TTC549 (cell line): ENCODE results near the gene TSHZ1.

Experiments used
- FAIRE-seq: peaks from 2 replicates; lab custom pipeline; 2012; peaks lifted over from hg19 to GRCh38; lab: Jason Lieb, UNC

TSHZ1 gene

DNA sequence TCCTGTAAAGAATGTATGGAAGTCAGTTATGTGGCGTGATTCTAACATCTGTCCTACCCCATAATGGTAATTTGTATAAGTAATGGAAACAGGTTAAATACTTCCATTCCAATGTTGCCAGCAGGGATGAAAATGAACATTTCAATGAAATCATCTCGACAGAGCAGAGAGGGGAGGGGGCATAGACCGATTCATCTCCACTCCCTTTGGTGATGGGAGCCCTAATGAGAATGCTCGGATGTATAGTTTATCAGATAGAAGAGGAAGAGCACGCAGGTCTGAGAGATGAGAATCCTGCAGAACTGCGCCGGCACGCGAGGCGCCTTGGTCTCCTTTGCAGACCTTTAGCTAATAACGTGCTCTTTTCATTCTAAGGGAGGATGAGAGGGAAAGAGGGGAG lies 61.4 kb downstream of the TSHZ1 start:
- no peak for FAIRE-seq

DNA sequence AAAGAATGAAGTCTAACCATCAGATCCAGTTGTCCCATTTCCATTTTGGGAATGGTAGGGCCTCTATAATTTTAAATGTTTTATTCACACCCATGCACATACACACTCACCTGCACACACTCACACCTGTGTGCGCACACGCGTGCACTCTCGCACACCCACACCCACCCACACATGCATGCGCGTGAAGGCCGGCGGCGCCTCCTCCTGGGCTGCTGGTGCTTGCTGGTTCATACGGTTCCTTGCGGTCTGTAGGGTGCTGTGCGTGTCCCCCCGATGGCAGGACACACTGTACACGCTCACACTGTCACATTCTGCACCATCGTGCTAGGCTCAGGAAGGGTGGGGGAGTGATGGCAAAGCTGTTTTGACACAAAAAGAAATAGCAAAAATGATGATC lies 63.2 kb downstream of the TSHZ1 start:
- FAIRE-seq, result no peak

DNA sequence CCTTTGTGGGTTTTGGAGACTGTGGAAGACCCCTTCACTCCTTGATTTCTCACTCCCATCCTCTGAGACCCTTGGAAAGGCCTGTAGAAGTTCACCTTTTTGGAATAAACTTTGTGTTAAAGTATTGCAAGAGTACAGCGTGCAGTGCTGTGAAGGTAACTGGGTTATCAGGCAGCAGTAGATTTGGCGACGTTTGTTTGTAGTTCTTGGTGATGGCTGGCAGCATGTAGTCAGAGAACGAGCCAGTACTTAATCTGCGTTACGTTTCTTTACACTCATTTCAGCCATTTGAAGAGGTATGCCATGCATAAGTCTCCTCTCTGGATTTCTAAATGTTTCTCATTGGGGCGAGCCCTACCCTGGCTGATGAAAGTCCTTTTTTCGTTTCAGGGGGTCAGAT lies 64.6 kb downstream of the TSHZ1 start:
- no peak for FAIRE-seq

DNA sequence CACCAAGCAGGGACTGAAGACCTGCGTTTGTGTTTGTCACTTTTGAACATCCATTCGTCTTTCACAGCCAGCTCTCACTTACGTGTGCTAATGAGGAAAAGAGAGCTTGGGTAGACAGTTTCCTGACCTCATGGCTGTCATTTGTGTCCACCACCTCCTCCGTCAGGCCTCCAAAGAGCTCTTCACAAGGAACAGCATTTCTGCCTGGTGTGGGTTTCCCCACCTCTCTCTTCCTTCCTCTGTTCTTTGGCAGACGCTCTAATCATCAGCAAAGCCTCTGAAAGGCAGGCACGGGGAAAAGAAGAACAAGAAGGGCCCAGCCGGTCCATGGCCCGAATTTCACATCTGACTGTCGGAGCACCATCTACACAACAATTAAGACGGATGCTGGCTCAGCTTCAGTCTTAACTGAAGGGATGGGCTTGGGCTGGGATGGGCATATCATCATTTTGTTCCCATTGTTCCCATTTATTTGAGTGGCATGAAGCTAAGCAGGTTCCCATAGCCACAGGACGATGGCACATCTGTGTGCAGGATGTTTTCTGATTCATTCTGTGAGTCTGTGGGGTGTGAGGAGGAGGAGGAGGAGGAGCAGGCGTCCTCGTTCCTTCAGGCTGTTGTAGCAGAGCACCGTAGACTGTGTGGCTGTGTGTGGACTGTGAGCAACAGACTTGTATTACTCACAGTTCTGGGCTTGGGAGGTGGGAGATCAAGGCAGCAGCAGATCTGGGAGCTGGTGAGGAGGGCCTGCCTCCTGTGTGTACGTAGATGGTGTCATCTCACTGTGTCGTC lies 66.4 kb downstream of the TSHZ1 start:
- FAIRE-seq, result no peak

GRCh38 chr18:75277610-75277928 lies 67.0 kb downstream of the TSHZ1 start:
- no peak for FAIRE-seq

DNA sequence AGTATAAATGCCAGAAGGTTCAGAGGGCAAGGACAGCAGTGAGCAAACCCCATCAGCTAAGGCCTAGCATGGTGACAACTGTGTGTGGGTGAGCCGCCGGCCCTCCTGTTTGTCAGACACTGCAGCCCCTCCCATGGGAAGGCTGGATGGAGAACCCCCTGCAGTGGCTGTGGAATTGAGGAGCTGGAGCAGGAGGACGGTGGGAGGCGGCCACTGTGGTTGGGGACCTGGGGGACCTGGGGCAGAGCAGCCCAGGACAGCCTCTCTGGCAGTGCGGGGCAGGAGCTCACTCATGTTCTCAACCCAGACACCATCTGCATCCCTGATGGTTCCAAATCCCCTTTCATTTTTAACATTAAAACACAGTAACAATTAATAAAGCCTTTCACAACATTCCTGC lies 68.8 kb downstream of the TSHZ1 start:
- FAIRE-seq, result no peak

GRCh38 chr18:75280427-75281280 lies 70.1 kb downstream of the TSHZ1 start:
- no peak for FAIRE-seq

DNA sequence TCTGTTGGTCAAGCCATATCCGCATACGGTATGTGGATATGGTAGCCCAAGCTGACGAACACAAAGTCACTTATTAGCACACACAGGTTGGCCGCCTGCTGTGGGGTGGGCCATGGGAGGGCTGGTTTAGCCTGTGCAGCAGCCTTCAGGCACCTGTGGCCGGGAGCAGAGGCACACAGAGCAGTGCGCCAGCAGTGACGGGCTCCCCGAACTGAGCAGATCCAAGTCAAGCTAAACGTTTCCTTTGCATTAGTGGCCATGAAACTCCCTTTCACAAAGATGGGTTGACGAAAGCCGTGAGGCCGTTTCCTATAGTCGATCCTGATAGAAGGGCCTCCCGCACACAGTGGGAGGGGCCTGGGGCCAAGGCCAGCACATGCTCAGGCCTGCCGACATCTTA lies 72.1 kb downstream of the TSHZ1 start:
- no peak for FAIRE-seq

- FAIRE-seq, result no peak
Measured at GRCh38 chr18:75283731-75284130, 73.1 kb downstream of the TSHZ1 start.

DNA sequence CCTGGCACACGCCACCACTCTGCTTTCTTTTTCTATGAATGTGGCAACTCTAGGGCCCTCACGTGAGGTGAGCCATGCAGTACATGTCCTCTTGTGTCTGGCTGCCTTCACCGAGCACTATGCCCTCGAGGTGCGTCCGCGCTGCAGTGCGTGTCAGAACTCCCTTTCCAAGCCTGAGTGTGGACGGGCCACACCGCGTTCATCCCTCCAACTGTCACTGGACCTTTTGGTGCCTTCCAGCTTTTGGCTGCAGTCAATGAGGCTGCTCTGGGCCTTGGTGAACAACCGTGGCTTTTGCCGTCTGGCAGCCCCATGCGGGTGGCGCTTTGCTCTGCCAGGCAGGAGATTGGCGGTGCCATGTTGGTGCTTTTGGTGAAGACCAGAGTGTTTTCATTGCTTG lies 74.0 kb downstream of the TSHZ1 start:
- FAIRE-seq, result no peak

DNA sequence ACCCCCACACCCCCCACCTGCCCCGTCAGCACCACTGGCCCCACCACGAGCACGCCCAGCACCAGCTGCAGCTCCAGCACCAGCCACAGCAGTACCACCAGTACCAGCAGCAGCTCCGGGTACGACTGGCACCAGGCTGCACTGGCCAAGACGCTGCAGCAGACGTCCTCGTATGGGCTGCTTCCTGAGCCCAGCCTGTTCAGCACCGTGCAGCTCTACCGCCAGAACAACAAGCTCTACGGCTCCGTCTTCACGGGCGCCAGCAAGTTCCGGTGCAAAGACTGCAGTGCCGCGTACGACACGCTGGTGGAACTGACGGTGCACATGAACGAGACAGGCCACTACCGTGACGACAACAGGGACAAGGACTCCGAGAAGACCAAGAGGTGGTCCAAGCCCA lies 75.3 kb downstream of the TSHZ1 start:
- no peak for FAIRE-seq

DNA sequence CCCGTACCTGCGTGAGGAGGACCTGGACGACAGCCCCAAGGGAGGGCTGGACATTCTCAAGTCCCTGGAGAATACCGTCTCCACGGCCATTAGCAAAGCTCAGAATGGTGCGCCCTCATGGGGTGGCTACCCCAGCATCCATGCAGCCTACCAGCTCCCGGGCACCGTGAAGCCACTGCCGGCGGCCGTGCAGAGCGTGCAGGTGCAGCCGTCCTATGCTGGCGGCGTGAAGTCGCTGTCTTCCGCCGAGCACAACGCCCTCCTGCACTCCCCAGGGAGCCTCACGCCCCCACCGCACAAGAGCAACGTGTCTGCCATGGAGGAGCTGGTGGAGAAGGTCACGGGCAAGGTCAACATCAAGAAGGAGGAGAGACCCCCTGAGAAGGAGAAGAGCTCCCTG lies 76.4 kb downstream of the TSHZ1 start:
- FAIRE-seq, result no peak

DNA sequence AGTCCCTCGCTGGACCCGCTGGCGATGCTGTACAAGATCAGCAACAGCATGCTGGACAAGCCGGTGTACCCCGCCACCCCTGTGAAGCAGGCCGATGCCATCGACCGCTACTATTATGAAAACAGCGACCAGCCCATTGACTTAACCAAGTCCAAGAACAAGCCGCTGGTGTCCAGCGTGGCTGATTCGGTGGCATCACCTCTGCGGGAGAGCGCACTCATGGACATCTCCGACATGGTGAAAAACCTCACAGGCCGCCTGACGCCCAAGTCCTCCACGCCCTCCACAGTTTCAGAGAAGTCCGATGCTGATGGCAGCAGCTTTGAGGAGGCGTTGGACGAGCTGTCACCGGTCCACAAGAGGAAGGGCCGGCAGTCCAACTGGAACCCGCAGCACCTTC lies 77.1 kb downstream of the TSHZ1 start:
- no peak for FAIRE-seq

DNA sequence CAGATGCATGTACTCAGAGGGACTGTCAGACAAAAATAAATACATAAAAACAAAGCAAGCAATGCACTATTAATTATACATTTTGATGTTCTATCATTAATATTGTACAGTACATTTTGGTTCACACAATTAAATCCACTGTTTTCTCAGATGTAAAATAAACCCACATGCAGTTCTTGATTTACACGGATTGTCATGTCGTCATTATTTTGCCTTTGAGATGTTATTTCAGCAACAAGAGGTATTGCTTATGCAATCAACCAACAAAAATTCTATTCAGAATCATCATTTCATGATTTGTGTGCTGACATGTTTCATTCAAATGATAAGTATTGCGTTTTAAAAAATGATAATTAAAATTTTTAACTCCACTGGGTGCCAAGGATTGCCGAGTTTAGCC lies 79.2 kb downstream of the TSHZ1 start:
- FAIRE-seq, result no peak

DNA sequence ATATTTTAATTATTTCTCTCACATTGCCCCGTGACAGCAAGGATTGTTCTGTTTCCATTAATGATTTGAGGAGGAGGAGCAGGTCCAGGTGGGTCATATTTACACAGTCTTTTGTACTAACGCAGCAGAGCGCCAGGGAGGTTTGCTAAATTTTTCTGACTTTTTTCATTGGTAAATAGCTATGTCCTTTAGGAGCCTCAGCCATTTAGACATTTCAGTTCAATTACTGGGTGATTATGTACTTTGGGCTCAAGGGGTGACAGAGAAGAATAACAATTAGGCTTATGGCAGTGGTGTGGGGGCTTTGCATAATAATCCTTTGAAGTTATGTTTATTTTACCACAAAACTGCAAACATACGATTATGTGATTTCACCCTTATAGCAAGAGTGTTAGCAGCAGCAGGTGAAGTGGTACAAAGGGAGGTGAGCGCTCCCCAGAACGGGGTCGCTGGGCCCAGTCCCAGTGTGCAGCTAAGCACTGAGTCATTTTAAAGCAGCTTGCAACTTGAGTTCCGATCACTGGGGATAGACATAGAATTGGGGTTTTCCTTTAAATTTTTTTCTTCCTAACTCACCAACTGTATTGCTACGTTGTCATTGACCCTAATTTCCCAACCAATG lies 80.3 kb downstream of the TSHZ1 start:
- FAIRE-seq, result no peak

GRCh38 chr18:75291460-75291859 lies 80.9 kb downstream of the TSHZ1 start:
- FAIRE-seq, result no peak

DNA sequence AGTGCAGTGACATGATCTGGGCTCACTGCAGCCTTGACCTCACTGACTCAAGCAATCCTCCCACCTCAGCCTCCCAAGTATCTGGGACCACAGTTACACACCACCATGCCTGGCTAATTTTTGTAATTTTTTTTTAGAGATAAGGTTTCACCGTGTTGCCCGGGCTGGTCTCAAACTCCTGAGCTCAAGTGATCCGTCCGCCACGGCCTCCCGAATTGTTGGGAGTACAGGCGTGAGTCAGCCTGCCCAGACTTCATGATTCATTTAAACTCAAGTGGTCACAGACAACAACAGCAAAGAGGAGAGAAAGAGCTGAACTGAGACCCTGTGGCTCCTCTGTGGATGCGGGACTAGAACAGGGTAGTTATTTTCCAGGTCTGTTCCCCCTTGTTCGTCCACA lies 83.0 kb downstream of the TSHZ1 start:
- FAIRE-seq, result no peak

GRCh38 chr18:75297731-75298130 lies 87.1 kb downstream of the TSHZ1 start:
- no peak for FAIRE-seq

DNA sequence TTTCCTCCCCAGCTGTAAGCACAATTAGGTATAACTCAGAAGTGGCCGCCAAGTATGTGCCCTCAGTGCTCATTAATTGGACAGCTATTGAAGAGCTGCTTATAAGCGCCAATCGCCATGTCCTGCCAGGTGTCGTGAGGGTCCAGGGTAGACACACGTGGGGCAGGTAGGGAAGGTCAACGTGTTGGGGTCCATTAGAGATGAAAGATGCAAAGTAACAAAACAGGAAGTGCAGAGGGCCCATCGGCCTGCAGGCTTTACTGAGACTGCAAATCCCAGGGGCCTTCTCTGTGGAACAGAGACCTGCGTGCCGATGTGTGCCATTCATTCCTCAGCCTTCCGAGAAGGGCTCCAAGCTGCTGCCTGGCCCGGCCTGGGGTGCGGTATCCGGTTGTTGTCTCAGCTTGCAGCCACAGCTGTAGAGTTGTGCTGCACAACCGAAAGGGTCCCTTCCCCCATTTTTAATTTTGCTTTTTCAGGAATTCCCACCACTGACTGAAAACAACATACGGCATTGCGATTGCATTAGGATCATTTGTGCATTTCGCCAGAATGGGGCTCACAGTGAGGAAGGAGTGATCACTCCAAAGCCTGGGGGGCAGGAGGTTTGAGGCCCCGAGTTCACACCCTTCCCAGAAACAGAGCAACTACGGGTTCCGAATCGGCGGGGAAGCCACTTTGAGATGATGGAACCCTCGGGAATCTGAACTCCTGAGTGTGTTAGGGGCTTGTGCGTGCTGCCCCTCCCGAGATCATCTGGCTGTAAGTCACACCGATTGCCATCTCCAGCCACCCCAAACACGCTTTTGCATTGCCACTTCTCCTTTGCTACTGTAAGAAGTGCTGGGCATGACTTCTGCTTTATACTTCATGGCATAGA lies 94.3 kb downstream of the TSHZ1 start:
- FAIRE-seq, result no peak

DNA sequence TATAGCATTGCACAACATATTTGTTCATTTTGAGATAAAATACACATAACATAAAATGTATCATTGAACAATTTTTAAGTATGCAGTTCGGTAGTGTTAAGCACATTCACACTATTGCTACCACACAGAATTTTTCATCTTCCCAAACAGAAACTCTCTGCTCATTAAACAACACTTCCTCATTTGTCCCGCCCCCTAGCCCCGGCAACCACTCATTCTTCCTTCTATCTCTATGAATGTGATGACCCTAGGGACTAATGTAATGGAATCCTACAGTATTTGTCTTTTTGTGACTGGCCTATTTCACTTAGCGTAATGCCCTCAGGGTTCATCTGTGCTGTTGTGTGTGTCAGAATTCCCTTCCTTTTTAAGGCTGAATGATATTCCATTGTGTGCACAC lies 95.4 kb downstream of the TSHZ1 start:
- FAIRE-seq, result no peak

DNA sequence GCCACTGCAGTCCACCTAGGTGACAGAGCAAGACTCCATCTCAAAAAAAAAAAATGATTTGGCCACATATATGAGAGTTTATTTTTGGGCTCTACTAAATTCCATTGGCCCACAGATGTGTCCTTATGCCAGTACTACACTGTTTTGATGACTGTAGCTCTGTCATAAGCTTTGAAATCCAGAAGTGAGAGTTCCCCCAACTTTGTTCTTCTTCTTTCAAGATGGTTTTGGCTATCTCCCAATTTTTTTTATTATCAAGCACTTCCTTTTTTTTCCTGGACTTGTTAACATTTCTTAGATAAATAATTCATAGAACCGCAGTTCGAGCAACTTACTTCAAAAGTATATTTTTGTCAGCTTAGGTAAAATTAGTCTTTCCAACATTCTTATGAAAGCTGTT lies 96.9 kb downstream of the TSHZ1 start:
- no peak for FAIRE-seq

DNA sequence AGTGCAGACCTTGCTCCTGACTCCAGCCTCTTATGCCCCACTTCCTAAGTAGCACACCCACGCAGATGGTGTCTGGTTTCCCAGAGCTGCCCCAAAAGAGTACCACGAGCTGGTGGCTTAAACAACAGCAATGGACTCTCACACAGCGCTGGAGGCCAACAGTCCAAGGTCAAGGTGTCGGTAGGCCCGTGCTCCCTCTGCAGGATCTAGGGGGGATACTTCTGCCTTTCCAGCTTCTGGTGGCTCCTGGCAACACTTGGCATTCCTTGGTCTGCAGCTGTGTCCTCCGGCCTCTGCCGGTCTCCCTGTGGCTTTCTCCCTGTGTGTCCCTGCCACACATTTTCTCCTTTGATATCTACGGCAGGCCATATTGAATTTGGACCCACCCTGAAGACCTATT lies 99.0 kb downstream of the TSHZ1 start:
- no peak for FAIRE-seq

- FAIRE-seq, result no peak
Measured at GRCh38 chr18:75314117-75314516, 103.5 kb downstream of the TSHZ1 start.
